ENCODE measurements around the gene TOE1. TPM values are rescaled to one million over a fixed set of nuclear protein-coding genes. Genes with fewer than 3 reads are reported as not detected.

Gene TOE1
- total RNA-seq, 1 experiment from 2014 or later, result 11.5 TPM

- Histone ChIP-seq H3K36me3 (ENCODE audit: control insufficient read depth in 1 of 2, insufficient read depth in 2 of 2, low read length in 2 of 2) (no peaks in the 10 kb centered on the region), H2AFZ (ENCODE audit: low read depth, low read length, poor library complexity, severe bottlenecking) (no peak overlapping the region), H4K20me1 (ENCODE audit: insufficient read depth) (no peaks in the 10 kb centered on the region), H3K4me1 (ENCODE audit: control insufficient read depth in 1 of 2, insufficient read depth in 2 of 2, low read length in 2 of 2) (no peaks in the 10 kb centered on the region), H3K4me3 (replicated peaks in 1 of 2; ENCODE audit: low read depth in 1 of 2, low read length in 2 of 2) (no peak overlapping the region), H3K9ac (ENCODE audit: low read length) (no peak overlapping the region), H3K9me2 (ENCODE audit: insufficient read depth) (no peaks in the 10 kb centered on the region), H3K9me3 (ENCODE audit: control insufficient read depth in 1 of 2, insufficient read depth in 1 of 2, low read depth in 1 of 2, low read length in 2 of 2) (no peaks in the 10 kb centered on the region), H3K79me2 (ENCODE audit: insufficient read depth, low read length) (no peaks in the 10 kb centered on the region), H3K4me2 (ENCODE audit: low read length) (no peak overlapping the region), H3K27me3 (ENCODE audit: insufficient read depth, low read length) (no peaks in the 10 kb centered on the region), H3K27ac (ENCODE audit: low read depth, low read length) (no peak overlapping the region)
- no peak for DNase-seq (ENCODE audit: low read depth, low spot score)
- no peak for ATAC-seq
- POLR2A ChIA-PET, result no interaction called here
- BruUV-seq (replicated peaks), result no TSS peak
- CTCF ChIA-PET, result no interaction called here
- RAD21 ChIA-PET (ENCODE audit: low non-redundant PET in 1 of 2, low total read pairs in 2 of 2, uncharacterized antibody in 2 of 2, unreplicated experiment in 2 of 2), result no interaction called here
- TF ChIP-seq SP1 (IDR thresholded peaks at IDR 0.05; ENCODE audit: low read depth), result no peak
- TF ChIP-seq ATF3 (IDR thresholded peaks at IDR 0.05), result no peak
- TF ChIP-seq MAX (IDR thresholded peaks at IDR 0.05), result no peak
- TF ChIP-seq CTCF (IDR thresholded peaks at IDR 0.05 in 2 of 3, conservative IDR thresholded peaks at IDR 0.05 in 1 of 3; ENCODE audit: borderline replicate concordance in 1 of 3, insufficient read depth in 1 of 3, low read depth in 2 of 3, low read length in 2 of 3), result no peak
- TF ChIP-seq RAD21 (IDR thresholded peaks at IDR 0.05; ENCODE audit: low read depth), result no peak
- TF ChIP-seq ELF1 (IDR thresholded peaks at IDR 0.05; ENCODE audit: borderline replicate concordance, low read depth), result no peak
- no peak for TF ChIP-seq POLR2A (IDR thresholded peaks at IDR 0.05; ENCODE audit: borderline replicate concordance, extremely low read depth, insufficient read depth, insufficient read length)
- no peak for TF ChIP-seq REST (IDR thresholded peaks at IDR 0.05; ENCODE audit: low read depth)
- no peak for TF ChIP-seq ZFX (IDR thresholded peaks at IDR 0.05)
- TF ChIP-seq JUND (IDR thresholded peaks at IDR 0.05), result no peak
- no peak for TF ChIP-seq FOSL1 (IDR thresholded peaks at IDR 0.05; ENCODE audit: low read depth)
- no peak for TF ChIP-seq YY1 (IDR thresholded peaks at IDR 0.05; ENCODE audit: extremely low read depth, insufficient replicate concordance, low read depth, low read length)
- no peak for TF ChIP-seq TCF7L2 (IDR thresholded peaks at IDR 0.05; ENCODE audit: borderline replicate concordance, extremely low read depth, insufficient read depth, insufficient read length)
- intact Hi-C loops (cut with micrococcal nuclease), result no loop called here
These were observed 18.5 kb upstream of the TOE1 start for GRCh38 chr1:45321444-45321843.

Measured in HCT116 (cell line).